Activated CD8-positive, alpha-beta memory T cell treated with anti-CD3 and anti-CD28 coated beads for 24 hours (primary cell): ENCODE results near the gene ELP6.

ENCODE experiments used
- DNase-seq: peaks from one replicate; pipeline ENCODE4 v3.0.0-alpha.2; 2020

ELP6 gene

GRCh38 chr3:47455806-47456452 is 57.6 kb downstream of the ELP6 start:
- no peak for DNase-seq

GRCh38 chr3:47452453-47453215 is 60.9 kb downstream of the ELP6 start:
- no peak for DNase-seq
